Right cardiac atrium (tissue), 5 donors: Measurements from ENCODE around the gene MPV17. TPM values are rescaled to one million over a fixed set of nuclear protein-coding genes. Genes with fewer than 3 reads are reported as not detected.

Source experiments
- ATAC-seq, 2 donors: fragments of 200-7000 bp; cut with Tn5 transposase; one replicate each; pipeline versions ENCODE4 v1.8.0 to v1.9.1; 2020; ENCODE audit warnings: moderate library complexity in 2 of 2, mild to moderate bottlenecking in 1 of 2
- DNase-seq, 3 donors: peaks; one replicate each; pipeline ENCODE4 v3.0.0-alpha.2; 2020
- H3K27ac ChIP-seq: one replicate; pipeline ENCODE4 v1.5.1; 2013; ENCODE audit warnings: mild to moderate bottlenecking, low read length, control low read depth, moderate library complexity
- H3K27me3 ChIP-seq: one replicate; pipeline ENCODE4 v1.6.1; 2013; ENCODE audit not compliant: control insufficient read depth, insufficient read depth
- H3K4me1 ChIP-seq: one replicate; pipeline ENCODE4 v1.6.1; 2013; ENCODE audit warnings: low read length; ENCODE audit not compliant: control insufficient read depth, insufficient read depth
- H3K4me3 ChIP-seq: one replicate; pipeline ENCODE4 v1.5.1; 2013; ENCODE audit warnings: low read length, control low read depth
- H3K9me3 ChIP-seq: one replicate; pipeline ENCODE4 v1.6.1; 2013; ENCODE audit warnings: low read length; ENCODE audit not compliant: control insufficient read depth
- WGBS: extraction: QIAGEN DNeasy Blood & Tissue Kit; methylation state at CpG from one replicate; pipeline ENCODE4 v1.1.7; 2013; 5-methylcytosine and 5-hydroxymethylcytosine counted together
- intact Hi-C, 4 donors: fragments of 100-400 bp; cut with DNase I; formaldehyde crosslinking; loops; one replicate each; pipeline versions ENCODE4 v1.11.0 to v1.14.0; 2022 to 2023
- polyA plus RNA-seq: library from polyadenylated mRNA; stranded (reverse); fragments of 200-250 nt; gene quantifications from one replicate; pipeline ENCODE4 v1.2.3, GENCODE V29; 2013
- total RNA-seq, 4 donors: library from RNA; stranded (reverse); fragmentation: NEBNext Ultra II Directional; extraction: Animal tissue kit (Norgen Biotek cat#: 25700); gene quantifications; one replicate each; pipeline ENCODE4 v1.2.1, GENCODE V29; 2021
- donor health status: healthy with polysubstance abuse.
- donor health status: DM: no; HTN: yes; CAD: no.
- donor health status: DM: no; HTN: no; CAD: no.
- donor health status: DM: no; HTN: yes; CAD: no; lungs with severe emphysema.
- donor health status: DM: yes; HTN: yes; CAD: no.

The MPV17 gene
- total and polyA plus RNA-seq, 5 donors: 40.3 to 98.2 (median 60.4) TPM

- WGBS: 60% methylated on average over 4 of the region's 4 CpGs
- no peaks in the 10 kb centered on the region for H3K27me3 ChIP-seq
- H3K4me3 ChIP-seq: no peak overlapping the region
- peaks cover 2% of the 10 kb centered on the region for H3K4me1 ChIP-seq
- H3K27ac ChIP-seq: no peak overlapping the region
- no peaks in the 10 kb centered on the region for H3K9me3 ChIP-seq
- DNase-seq: no peak
- intact Hi-C loops: no loop called here
- no peak for ATAC-seq
Measured at GRCh38 chr2:27296481-27296880, 26.4 kb downstream of the MPV17 start.

GRCh38 chr2:27294928-27295327 lies 28.0 kb downstream of the MPV17 start:
- Histone ChIP-seq H3K27ac (no peak overlapping the region), H3K27me3 (no peaks in the 10 kb centered on the region), H3K4me3 (no peak overlapping the region), H3K4me1 (peaks cover 2% of the 10 kb centered on the region), H3K9me3 (no peaks in the 10 kb centered on the region)
- DNase-seq (no peak), ATAC-seq (no peak)
- 92% methylated on average over 8 of the region's 8 CpGs for WGBS
- intact Hi-C loops: no loop called here

- Histone ChIP-seq H3K27me3 (no peaks in the 10 kb centered on the region), H3K4me3 (no peak overlapping the region), H3K4me1 (peaks cover 4% of the 10 kb centered on the region), H3K9me3 (no peaks in the 10 kb centered on the region), H3K27ac (peak overlapping the region; percentile 6)
- intact Hi-C loops: no loop called here
- no peak for DNase-seq
- ATAC-seq: peak; percentile 30 to 34
- WGBS: 29% methylated on average over 6 of the region's 6 CpGs
Measured at GRCh38 chr2:27291865-27292264, 31.0 kb downstream of the MPV17 start.

- ATAC-seq (no peak), DNase-seq (no peak)
- WGBS: 83% methylated on average over 5 of the region's 5 CpGs
- H3K9me3 ChIP-seq: no peaks in the 10 kb centered on the region
- intact Hi-C loops: no loop called here
- no peak overlapping the region for H3K27ac ChIP-seq
- H3K4me1 ChIP-seq: peaks cover 2% of the 10 kb centered on the region
- no peaks in the 10 kb centered on the region for H3K27me3 ChIP-seq
- no peak overlapping the region for H3K4me3 ChIP-seq
Measured at GRCh38 chr2:27290549-27290948, 32.3 kb downstream of the MPV17 start.

GRCh38 chr2:27288610-27289009 lies 34.3 kb downstream of the MPV17 start:
- no peak overlapping the region for H3K27ac ChIP-seq
- no peaks in the 10 kb centered on the region for H3K27me3 ChIP-seq
- ATAC-seq (no peak), DNase-seq (no peak)
- peaks cover 2% of the 10 kb centered on the region for H3K4me1 ChIP-seq
- no peaks in the 10 kb centered on the region for H3K9me3 ChIP-seq
- intact Hi-C loops: loop anchor here in 2 of 4 donors (10.0 kb wide), 1 partner anchor 194 kb away; no protein-coding TSS in a partner anchor
- 39% methylated on average over 3 of the region's 3 CpGs for WGBS
- H3K4me3 ChIP-seq: no peak overlapping the region

GRCh38 chr2:27285481-27285880 lies 37.4 kb downstream of the MPV17 start:
- 59% methylated on average over 6 of the region's 6 CpGs for WGBS
- ATAC-seq (no peak), DNase-seq (no peak)
- H3K4me3 ChIP-seq: peak overlapping the region; percentile 62
- H3K4me1 ChIP-seq: peaks cover 2% of the 10 kb centered on the region
- no peaks in the 10 kb centered on the region for H3K27me3 ChIP-seq
- no peaks in the 10 kb centered on the region for H3K9me3 ChIP-seq
- no peak overlapping the region for H3K27ac ChIP-seq
- intact Hi-C loops: loop anchor here in 2 of 4 donors (10.0 kb wide), 1 partner anchor 191 kb away; no protein-coding TSS in a partner anchor

GRCh38 chr2:27284996-27285395 lies 37.9 kb downstream of the MPV17 start:
- peak overlapping the region; percentile 62 for H3K4me3 ChIP-seq
- no peak for DNase-seq
- WGBS: 87% methylated on average over 1 of the region's 1 CpG
- no peak for ATAC-seq
- intact Hi-C loops: loop anchor here in 3 of 4 donors (5.0 to 10.0 kb wide), 3 partner anchors 38 to 190 kb away; no protein-coding TSS in a partner anchor
- peaks cover 2% of the 10 kb centered on the region for H3K4me1 ChIP-seq
- no peaks in the 10 kb centered on the region for H3K27me3 ChIP-seq
- no peaks in the 10 kb centered on the region for H3K9me3 ChIP-seq
- H3K27ac ChIP-seq: peak overlapping the region; percentile 7

GRCh38 chr2:27282892-27283291 lies 40.0 kb downstream of the MPV17 start:
- DNase-seq: no peak
- WGBS: 24% methylated on average over 5 of the region's 5 CpGs

GRCh38 chr2:27281855-27282559 lies 40.9 kb downstream of the MPV17 start, which contains the start of gene TRIM54:
Gene TRIM54, plus strand, starts transcription at chr2:27282429. Its CDS starts 303 bp downstream, at chr2:27282732.
- intact Hi-C loops: loop anchor here in 3 of 4 donors (5.0 to 10.0 kb wide), 3 partner anchors 35 to 187 kb away; no protein-coding TSS in a partner anchor
- Histone ChIP-seq H3K9me3 (no peaks in the 10 kb centered on the region), H3K27ac (peak within 1 kb of the TSS; percentile 99), H3K4me3 (peak within 1 kb of the TSS; percentile 62), H3K4me1 (no peaks in the 10 kb centered on the region), H3K27me3 (no peaks in the 10 kb centered on the region)
- ATAC-seq (peak; percentile 86 to 88), DNase-seq (no peak)
- WGBS: 46% methylated on average over 5 of the region's 5 CpGs

More at GRCh38 chr2:27282892-27283291, 40.0 kb downstream of the MPV17 start:
- Histone ChIP-seq H3K27me3 (no peaks in the 10 kb centered on the region), H3K9me3 (no peaks in the 10 kb centered on the region), H3K27ac (peak overlapping the region; percentile 99), H3K4me1 (peaks cover under 1% of the 10 kb centered on the region), H3K4me3 (peak overlapping the region; percentile 62)
- ATAC-seq: peak; percentile 54 to 62
- intact Hi-C loops: loop anchor here in 3 of 4 donors (5.0 to 10.0 kb wide), 3 partner anchors 36 to 188 kb away; no protein-coding TSS in a partner anchor

- DNase-seq: no peak
- ATAC-seq: no peak
- Histone ChIP-seq H3K27ac (peak overlapping the region; percentile 99), H3K4me1 (no peaks in the 10 kb centered on the region), H3K9me3 (no peaks in the 10 kb centered on the region), H3K4me3 (no peak overlapping the region), H3K27me3 (no peaks in the 10 kb centered on the region)
- intact Hi-C loops: loop anchor here in 3 of 4 donors (5.0 to 10.0 kb wide), 3 partner anchors 34 to 187 kb away; no protein-coding TSS in a partner anchor
- 52% methylated on average over 3 of the region's 3 CpGs for WGBS
Measured at GRCh38 chr2:27281442-27281841, 41.5 kb downstream of the MPV17 start.

- 76% methylated on average over 3 of the region's 3 CpGs for WGBS
- intact Hi-C loops: loop anchor here in 3 of 4 donors (5.0 to 10.0 kb wide), 3 partner anchors 34 to 186 kb away; no protein-coding TSS in a partner anchor
- Histone ChIP-seq H3K4me3 (no peak overlapping the region), H3K27me3 (no peaks in the 10 kb centered on the region), H3K27ac (peak overlapping the region; percentile 4), H3K4me1 (no peaks in the 10 kb centered on the region), H3K9me3 (no peaks in the 10 kb centered on the region)
- no peak for DNase-seq
- no peak for ATAC-seq
Measured at GRCh38 chr2:27280826-27281225, 42.1 kb downstream of the MPV17 start.
